HG03354 (cell line): ENCODE results near the gene ACOT11.

Source experiments
- ATAC-seq: cut with Tn5 transposase; IDR thresholded peaks from one replicate; pipeline ENCODE4 v1.9.1; 2021; ENCODE audit warnings: mild to moderate bottlenecking; ENCODE audit not compliant: unreplicated experiment, poor library complexity, severe bottlenecking

Gene ACOT11

GRCh38 chr1:54604572-54605370 is 56.7 kb downstream of the ACOT11 start:
- ATAC-seq = no peak

DNA sequence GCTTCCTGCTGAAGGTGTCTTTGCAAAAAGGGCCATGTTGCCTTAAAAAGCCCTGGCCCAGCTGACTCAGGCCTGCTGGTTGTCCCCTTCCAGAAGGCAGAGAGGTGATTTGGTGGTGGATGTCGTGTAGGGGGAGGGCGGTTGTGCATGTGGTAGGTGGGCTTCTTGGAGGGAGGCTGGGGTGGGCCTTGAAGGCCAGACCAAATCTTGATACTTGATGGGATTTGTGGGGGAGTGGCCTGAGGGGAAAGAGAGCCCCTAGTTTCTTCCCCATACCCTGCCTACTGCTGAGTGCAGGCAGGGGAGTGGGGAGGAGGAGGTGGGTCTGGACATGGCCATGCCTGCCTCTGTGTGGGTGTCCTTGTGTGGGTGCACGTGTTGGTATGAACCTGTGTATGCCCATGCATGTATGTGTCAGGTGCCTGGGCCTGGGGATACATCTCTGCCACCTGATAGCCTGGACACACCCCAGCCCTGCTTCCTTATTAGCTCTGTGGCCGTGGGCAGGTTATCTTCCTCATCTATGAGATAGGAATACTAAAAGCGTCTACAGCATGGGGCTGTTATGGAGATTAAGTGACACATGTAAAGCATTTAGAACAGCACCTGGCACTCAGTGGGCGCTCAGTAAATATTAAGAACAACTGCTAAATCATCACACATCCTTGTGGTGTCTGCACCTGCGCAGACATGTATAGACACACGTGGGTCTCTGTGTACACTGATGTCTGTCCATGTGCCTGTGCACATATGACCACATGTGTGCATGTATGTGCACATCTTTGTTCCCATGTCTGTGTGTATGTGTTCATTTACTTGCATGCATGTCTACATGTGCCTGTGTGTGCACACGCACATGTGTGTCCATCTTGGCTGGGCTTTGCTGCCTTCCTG is 58.3 kb downstream of the ACOT11 start:
- no peak for ATAC-seq

DNA sequence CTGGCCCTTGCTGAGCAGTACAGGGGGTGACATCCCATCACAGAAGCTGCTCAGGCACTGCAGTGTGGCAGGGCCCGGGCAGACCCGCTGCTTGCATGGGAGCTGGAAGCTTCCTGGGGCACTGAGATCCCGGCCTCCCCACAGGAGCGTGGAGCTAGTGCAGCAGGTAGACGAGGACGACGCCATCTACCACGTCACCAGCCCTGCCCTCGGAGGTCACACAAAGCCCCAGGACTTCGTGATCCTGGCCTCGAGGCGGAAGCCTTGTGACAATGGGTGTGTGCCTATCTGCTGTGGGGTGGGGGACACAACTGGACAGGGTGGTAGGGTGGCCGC is 58.9 kb downstream of the ACOT11 start:
- no peak for ATAC-seq

GRCh38 chr1:54607821-54608565 is 60.0 kb downstream of the ACOT11 start:
- ATAC-seq = no peak

GRCh38 chr1:54608566-54609230 is 60.7 kb downstream of the ACOT11 start:
- no peak for ATAC-seq

DNA sequence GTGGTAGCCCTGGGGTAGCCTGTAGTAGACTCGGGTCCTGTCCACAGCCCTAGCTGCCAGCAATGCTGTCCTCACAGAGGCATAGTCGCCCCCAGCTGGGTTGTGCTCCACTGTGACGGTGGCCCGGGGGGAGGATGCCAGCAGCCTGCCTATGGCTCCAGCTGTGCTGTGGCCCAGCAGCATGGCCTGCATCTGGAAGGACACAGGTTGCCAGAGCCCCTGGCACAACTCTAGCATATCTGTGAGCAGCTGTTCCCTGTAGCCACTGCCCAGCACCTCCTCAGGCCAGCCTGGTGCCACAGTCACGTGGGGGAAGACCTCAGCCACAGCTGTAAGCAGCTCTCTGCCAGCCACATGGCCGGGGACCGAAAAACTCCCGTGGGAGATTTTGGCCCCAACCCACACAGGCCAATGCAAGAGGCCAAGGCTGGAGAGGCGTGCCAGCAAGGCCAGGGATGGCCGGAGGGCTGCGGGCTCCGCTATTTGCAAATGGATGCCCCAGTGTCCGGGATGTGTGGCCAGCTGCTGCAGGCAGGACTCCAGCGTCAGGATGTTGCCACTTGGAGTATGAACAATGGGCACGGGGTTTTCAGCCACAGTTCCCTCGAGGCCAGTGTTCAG is 61.4 kb downstream of the ACOT11 start:
- ATAC-seq = no peak

- ATAC-seq = no peak
These were observed 62.0 kb downstream of the ACOT11 start for GRCh38 chr1:54610048-54610447.

GRCh38 chr1:54610601-54611580 is 62.9 kb downstream of the ACOT11 start:
- no peak for ATAC-seq

DNA sequence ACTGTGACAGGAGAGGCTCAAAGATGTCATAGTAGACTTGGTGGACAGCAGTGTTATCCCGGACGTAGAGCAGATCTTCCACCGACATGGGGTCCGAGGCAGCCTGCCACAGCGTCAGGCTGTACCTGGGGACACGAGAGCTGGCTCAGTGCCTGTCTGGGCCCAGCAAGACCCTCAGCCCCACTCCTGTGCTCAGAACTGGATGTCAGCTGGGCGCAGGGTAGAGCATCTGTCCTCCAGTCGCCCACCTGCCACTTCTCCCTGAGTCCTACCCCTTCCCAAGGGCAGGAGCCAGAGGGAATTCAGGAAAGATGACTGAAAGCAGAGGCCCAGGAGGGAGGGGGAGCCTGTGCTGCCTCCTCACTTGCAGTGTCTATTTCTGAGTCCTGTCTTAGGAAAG is 63.6 kb downstream of the ACOT11 start:
- ATAC-seq = no peak

DNA sequence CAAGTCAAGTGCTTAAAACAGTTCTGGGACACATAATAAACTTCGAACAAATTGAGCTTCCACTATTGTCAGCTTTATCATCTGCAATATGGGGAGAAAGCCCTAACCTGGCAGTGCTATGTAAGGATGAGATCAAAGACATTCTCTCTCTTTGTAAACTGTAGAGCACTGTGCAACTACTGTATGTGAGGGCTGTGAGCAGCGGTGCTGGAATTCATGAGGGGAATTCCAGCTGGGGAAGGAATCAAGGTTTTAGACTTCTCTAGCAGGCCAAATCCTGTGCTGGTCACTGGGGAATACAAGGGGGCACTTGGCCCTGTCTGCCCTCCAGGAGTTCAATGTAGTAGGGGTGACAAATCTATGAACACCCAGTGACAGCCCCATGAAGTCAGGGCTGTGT is 66.0 kb downstream of the ACOT11 start:
- ATAC-seq = no peak

DNA sequence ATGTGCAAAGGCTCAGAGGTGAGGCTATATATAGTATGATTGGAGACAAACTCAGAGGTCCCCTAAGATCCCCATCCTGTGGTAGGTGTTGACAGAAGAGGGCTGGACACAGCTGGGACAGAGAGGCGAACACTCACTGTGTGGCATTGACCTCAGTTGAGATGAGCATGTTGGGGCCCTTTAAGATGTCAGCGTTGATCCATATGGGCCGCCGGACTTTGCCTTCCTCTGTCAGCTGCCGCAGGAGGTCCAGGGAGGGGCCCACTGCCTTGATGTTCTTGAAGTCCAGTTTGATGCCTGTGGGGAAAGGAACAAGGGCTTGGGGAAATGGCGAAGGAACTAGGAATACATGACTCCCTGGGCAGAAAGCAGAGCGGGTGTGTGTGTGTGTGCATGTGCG is 66.5 kb downstream of the ACOT11 start:
- no peak for ATAC-seq

GRCh38 chr1:54615531-54616279 is 67.7 kb downstream of the ACOT11 start:
- no peak for ATAC-seq

GRCh38 chr1:54619749-54620148 is 71.7 kb downstream of the ACOT11 start:
- no peak for ATAC-seq

- ATAC-seq = no peak
These were observed 75.4 kb downstream of the ACOT11 start, which contains the start of gene FAM151A for GRCh38 chr1:54623216-54624007. Gene FAM151A (minus strand): TSS chr1:54623525. CDS start chr1:54623395, 130 bp downstream.

GRCh38 chr1:54624466-54625464 is 76.7 kb downstream of the ACOT11 start:
- ATAC-seq = no peak

DNA sequence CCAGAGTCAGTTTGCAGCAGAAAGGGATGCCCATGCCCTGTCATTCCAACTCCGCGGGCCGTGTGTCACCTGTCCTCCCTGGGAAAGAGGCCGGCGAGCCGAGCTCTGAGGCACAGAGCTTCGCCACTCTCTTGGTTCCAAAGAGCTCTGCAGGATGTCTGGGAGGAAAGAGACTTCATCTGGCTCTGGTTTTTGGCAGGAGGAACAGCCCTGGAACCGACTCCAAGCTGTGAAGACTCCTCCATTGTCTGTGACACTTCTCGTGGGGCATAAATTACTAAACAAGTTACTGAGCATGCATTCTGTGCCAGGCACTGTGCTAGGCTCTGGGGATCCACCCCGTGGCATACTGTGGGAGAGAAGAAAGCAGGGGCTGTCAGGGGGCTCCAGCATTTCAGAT is 79.2 kb downstream of the ACOT11 start:
- ATAC-seq = no peak
